Activated B cell treated with CpG ODN at 0.5 μM for 24 hours (primary cell): ENCODE data around the gene EPX. TPM values are rescaled to one million over a fixed set of nuclear protein-coding genes. Genes with fewer than 3 reads are reported as not detected.

Experiments
- ATAC-seq: fragments of 200-7000 bp; cut with Tn5 transposase; one replicate; pipeline ENCODE4 v1.10.0; 2021; ENCODE audit warnings: low read depth, mild to moderate bottlenecking, moderate library complexity
- CTCF ChIA-PET: fragments of 350-600 bp; sonication (Branson Sonifier 250); formaldehyde crosslinking; loops from one replicate; lab custom pipeline; 2021; ENCODE audit warnings: antibody characterized with exemption; lab: Charles Lee
- POLR2A ChIA-PET: fragments of 350-600 bp; sonication (Branson Sonifier 250); formaldehyde crosslinking; loops from one replicate; lab custom pipeline; 2021; ENCODE audit warnings: antibody characterized with exemption; lab: Charles Lee
- DNase-seq: peaks from one replicate; pipeline ENCODE4 v3.0.0; 2022
- H3K27ac Mint-ChIP-seq: one replicate; pipeline ENCODE4 v1.8.0; 2020; ENCODE audit warnings: mixed read lengths
- H3K27me3 Mint-ChIP-seq: one replicate; pipeline ENCODE4 v1.8.0; 2021; ENCODE audit warnings: mixed read lengths
- H3K36me3 Mint-ChIP-seq: one replicate; pipeline ENCODE4 v1.8.0; 2021; ENCODE audit warnings: low read depth, mixed read lengths
- H3K4me1 Mint-ChIP-seq: one replicate; pipeline ENCODE4 v1.8.0; 2021; ENCODE audit warnings: mixed read lengths
- H3K4me3 Mint-ChIP-seq: one replicate; pipeline ENCODE4 v1.8.0; 2020; ENCODE audit warnings: mild to moderate bottlenecking, mixed read lengths
- H3K9me3 Mint-ChIP-seq: one replicate; pipeline ENCODE4 v1.8.0; 2020; ENCODE audit warnings: mixed read lengths
- CTCF ChIP-seq: fragments of 200-600 bp; IDR thresholded peaks from one replicate; pipeline ENCODE4 v1.8.0; 2022; ENCODE audit warnings: antibody characterized with exemption, mild to moderate bottlenecking
- intact Hi-C: fragments of 100-400 bp; cut with micrococcal nuclease; formaldehyde crosslinking; loops from one replicate; pipeline ENCODE4 v1.15.1; 2024
- total RNA-seq: library from RNA; stranded (reverse); gene quantifications from 2 replicates; pipeline ENCODE4 v1.2.3, GENCODE V29; 2022

EPX gene
- total RNA-seq, 1 donor from 2014 or later, result not detected

DNA sequence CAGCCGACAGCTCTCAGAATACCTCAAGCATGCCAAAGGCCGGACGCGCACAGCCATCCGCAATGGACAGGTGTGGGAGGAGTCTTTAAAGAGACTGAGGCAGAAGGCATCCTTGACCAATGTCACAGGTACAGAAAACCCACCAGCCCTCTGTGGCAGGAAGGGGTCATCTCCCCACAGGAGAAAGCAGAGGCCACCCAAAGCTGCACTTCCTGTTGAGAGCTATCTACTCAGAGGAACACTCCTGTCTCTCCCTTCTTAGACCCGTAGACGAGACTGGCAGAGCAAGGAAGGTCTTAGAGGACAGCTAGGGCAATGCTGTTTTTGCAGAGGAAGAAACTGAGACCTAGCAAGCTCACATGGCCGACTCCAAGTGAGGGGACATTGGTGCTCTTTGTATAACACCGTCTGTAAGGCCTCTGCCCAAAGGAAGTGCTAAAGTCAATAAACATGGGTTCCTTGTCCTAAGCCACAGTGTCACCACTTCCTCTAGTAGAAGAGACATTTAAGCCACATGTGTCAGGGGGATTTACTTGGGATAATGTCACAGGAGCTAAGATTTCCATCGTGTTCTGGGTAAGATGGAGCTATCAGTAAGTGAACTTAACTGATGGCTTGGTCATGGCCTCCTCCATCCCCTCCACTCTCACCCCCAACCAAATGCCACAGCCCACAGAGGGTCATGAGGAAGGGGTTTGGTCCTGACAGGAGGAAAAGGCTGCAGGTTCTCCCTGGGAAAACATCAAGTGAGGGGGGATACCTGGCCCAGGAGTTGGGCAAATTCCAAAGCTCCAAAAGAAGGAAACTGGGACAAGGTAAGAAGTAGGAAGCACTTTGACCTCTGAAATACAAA is 55.2 kb downstream of the EPX start:
- no peak overlapping the region for H3K27ac Mint-ChIP-seq
- H3K4me1 Mint-ChIP-seq, result peaks cover 14% of the 10 kb centered on the region
- ChIA-PET POLR2A (interaction anchor here (0.9 to 1.4 kb wide), 2 partner anchors 15 to 28 kb away, joined by 4 to 7 read pairs; partner anchors contain the start of gene MKS1), CTCF (interaction anchor here (0.9 to 3.9 kb wide), 5 partner anchors 15 to 200 kb away, joined by 3 to 35 read pairs (median 3); no protein-coding TSS in a partner anchor)
- ATAC-seq, result no peak
- peaks cover 15% of the 10 kb centered on the region for H3K27me3 Mint-ChIP-seq
- DNase-seq, result no peak
- H3K4me3 Mint-ChIP-seq, result peak overlapping the region; percentile 16
- no peak for TF ChIP-seq CTCF
- no peaks in the 10 kb centered on the region for H3K36me3 Mint-ChIP-seq
- intact Hi-C loops, result loop anchor here (5.0 kb wide), 1 partner anchor 55 kb away; no protein-coding TSS in a partner anchor
- no peaks in the 10 kb centered on the region for H3K9me3 Mint-ChIP-seq

DNA sequence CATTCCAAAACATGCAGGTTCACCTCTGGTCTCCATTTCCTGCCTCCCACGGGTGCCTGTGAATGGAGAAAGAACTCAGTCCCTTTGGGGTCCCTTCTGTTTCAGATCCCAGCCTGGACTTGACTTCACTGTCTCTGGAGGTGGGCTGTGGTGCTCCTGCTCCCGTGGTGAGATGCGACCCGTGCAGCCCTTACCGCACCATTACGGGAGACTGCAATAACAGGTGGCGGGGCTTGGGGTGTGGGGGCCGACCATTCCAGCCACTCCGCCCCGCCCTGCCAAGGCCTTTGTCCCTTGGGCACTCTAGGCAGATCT is 56.4 kb downstream of the EPX start:
- intact Hi-C loops, result loop anchor here (1.0 to 5.0 kb wide), 7 partner anchors 16 to 239 kb away; partner anchors contain the start of genes HSF5, MKS1 and RNF43
- DNase-seq, result no peak
- H3K36me3 Mint-ChIP-seq, result no peaks in the 10 kb centered on the region
- peaks cover 9% of the 10 kb centered on the region for H3K27me3 Mint-ChIP-seq
- H3K9me3 Mint-ChIP-seq, result no peaks in the 10 kb centered on the region
- peaks cover 14% of the 10 kb centered on the region for H3K4me1 Mint-ChIP-seq
- H3K27ac Mint-ChIP-seq, result no peak overlapping the region
- ChIA-PET CTCF (interaction anchor here (0.9 to 3.9 kb wide), 11 partner anchors 12 to 242 kb away, joined by 3 to 35 read pairs (median 5); partner anchors contain the start of genes HSF5 and MKS1), POLR2A (interaction anchor here (0.9 to 2.1 kb wide), 3 partner anchors 16 to 89 kb away, joined by 3 to 9 read pairs (median 7); partner anchors contain the start of gene MKS1)
- peak overlapping the region; percentile 84 for H3K4me3 Mint-ChIP-seq
- ATAC-seq, result no peak
- TF ChIP-seq CTCF, result no peak

- Mint-ChIP-seq H3K27ac (no peak overlapping the region), H3K4me1 (peaks cover 14% of the 10 kb centered on the region), H3K36me3 (no peaks in the 10 kb centered on the region), H3K4me3 (peak overlapping the region; percentile 84), H3K9me3 (no peaks in the 10 kb centered on the region), H3K27me3 (peaks cover 4% of the 10 kb centered on the region)
- ChIA-PET POLR2A (interaction anchor here (0.9 to 2.1 kb wide), 6 partner anchors 17 to 95 kb away, joined by 3 to 9 read pairs (median 4); partner anchors contain the start of gene MKS1), CTCF (interaction anchor here (0.6 to 3.9 kb wide), 20 partner anchors 12 to 255 kb away, joined by 3 to 35 read pairs (median 4); partner anchors contain the start of genes HSF5, MKS1 and RNF43)
- TF ChIP-seq CTCF, result peak; percentile 71
- intact Hi-C loops, result loop anchor here (1.0 to 5.0 kb wide), 7 partner anchors 16 to 239 kb away; partner anchors contain the start of genes HSF5, MKS1 and RNF43
- ATAC-seq (peak; percentile 96), DNase-seq (peak; percentile 80)
Observed at GRCh38 chr17:58249270-58250133, 57.0 kb downstream of the EPX start.

DNA sequence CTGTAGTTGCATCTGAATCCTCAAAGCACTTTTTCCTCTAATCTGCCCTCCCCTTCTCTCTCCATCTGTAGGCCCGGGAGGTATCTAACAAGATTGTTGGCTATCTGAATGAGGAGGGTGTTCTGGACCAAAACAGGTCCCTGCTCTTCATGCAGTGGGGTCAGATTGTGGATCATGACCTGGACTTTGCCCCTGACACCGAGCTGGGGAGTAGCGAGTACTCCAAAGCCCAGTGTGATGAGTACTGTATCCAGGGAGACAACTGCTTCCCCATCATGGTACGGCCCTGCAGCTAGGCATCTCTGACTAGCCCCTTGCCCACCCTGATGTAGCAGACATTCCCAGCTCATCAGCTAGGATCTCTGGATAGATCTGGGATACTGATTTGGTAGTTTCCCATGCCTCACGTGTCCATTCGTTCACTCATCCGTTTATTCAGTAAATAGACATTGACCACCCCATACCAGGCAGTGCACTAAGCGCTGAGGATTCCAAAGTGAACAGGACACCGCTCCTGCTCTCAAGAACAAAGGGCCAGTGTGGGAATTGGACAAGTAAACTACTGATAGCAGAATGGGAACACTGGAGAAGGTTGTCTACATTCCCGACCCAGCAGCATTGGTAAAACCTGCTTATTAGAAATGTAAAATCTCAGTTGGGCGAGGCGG is 58.0 kb downstream of the EPX start:
- POLR2A ChIA-PET, result interaction anchor here (0.9 to 2.1 kb wide), 5 partner anchors 18 to 94 kb away, joined by 3 to 9 read pairs (median 4); partner anchors contain the start of gene MKS1
- Mint-ChIP-seq H3K27me3 (peaks cover 8% of the 10 kb centered on the region), H3K27ac (no peak overlapping the region), H3K4me3 (peak overlapping the region; percentile 39), H3K36me3 (no peaks in the 10 kb centered on the region), H3K9me3 (no peaks in the 10 kb centered on the region), H3K4me1 (peaks cover 14% of the 10 kb centered on the region)
- DNase-seq (no peak), ATAC-seq (no peak)
- CTCF ChIA-PET, result interaction anchor here (0.6 to 3.9 kb wide), 16 partner anchors 11 to 254 kb away, joined by 3 to 35 read pairs (median 4); partner anchors contain the start of genes HSF5, MKS1 and RNF43
- no peak for TF ChIP-seq CTCF
- intact Hi-C loops, result no loop called here
